HuH-7 (cell line): ENCODE data around the gene CACNA2D3.

Experiments used
- DNase-seq: peaks from one replicate; pipeline ENCODE4 v3.0.0; 2011; ENCODE audit warnings: low spot score

Gene CACNA2D3

DNA sequence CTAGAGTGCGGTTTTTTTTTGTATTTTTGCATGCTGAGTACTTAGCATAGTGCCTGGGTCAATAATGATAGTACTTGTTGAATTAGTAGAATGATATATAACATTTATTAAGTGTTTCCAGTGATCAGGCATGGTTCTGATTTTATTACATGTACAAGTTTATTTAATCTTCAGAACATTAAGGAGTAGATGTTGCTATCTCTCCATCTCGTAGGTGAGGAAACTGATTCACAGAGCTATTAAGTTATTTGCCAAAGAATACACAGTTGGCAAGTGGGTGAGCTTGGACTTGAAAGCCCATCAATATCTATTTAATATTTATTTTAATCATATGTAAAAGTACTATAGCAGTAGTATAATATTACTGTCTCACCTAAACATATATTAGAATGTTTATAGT is 219.5 kb downstream of the CACNA2D3 start:
- no peak for DNase-seq

DNA sequence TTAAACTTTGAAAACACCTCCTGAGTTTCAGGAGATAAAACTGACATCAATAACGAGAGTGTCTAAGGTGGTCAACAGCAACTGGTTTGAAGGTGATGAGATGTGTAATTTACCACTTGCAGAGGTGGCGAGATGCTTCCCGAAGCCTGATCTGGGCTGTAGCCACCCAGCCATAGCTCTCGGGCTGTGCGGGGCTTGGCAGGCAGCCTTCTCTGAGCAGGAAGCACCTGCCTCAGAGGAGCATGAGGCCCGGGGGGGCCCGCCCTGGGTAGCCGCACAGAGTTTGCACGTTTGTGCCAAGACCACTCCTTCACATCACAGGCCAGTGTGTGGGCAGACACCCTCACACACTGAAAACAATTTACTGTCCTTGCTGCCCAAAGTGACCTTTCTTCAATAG is 220.3 kb downstream of the CACNA2D3 start:
- no peak for DNase-seq

DNA sequence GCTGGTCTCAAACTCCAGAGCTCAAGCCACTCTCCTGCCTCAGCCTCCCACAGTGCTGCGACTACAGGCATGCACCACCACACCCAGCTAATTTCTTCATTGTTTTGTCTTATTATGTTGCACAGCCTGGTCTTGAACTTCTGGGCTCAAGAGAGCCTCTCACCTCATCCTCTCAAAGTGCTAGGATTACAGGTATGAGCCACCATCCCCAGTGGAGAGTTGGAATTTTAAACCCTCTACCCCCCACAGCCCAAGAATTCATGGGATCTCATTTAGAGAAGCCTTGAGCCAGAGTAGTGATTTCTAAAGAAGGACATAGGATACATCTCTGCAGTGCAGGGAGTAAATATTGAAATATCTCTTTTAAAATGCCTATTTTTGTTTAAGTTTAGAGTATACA is 221.1 kb downstream of the CACNA2D3 start:
- no peak for DNase-seq

DNA sequence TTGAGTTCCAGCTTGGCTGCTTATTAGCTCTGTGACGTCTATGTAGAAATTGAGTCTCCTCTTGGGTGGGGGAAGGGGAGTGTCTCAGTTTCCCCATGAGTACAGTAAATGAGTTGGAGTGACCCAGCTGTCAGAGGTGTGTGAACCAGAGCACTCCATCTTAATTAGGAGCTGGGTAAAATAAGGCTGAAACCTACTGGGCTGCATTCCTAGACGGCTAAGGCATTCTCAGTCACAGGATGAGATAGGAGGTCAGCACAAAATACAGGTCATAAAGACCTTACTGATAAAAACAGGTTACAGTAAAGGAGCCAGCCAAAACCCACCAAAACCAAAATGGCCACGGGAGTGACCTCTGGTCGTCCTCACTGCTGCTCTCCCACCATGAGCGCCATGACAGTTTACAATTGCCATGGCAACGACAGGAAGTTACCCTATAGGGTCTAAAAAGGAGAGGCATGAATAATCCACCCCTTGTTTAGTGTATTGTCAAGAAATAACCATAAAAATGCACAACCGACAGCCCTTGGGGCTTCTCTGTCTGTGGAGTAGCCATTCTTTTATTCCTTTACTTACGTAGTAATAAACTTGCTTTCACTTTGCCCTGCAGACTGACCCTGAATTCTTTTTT is 222.4 kb downstream of the CACNA2D3 start:
- DNase-seq, result no peak

DNA sequence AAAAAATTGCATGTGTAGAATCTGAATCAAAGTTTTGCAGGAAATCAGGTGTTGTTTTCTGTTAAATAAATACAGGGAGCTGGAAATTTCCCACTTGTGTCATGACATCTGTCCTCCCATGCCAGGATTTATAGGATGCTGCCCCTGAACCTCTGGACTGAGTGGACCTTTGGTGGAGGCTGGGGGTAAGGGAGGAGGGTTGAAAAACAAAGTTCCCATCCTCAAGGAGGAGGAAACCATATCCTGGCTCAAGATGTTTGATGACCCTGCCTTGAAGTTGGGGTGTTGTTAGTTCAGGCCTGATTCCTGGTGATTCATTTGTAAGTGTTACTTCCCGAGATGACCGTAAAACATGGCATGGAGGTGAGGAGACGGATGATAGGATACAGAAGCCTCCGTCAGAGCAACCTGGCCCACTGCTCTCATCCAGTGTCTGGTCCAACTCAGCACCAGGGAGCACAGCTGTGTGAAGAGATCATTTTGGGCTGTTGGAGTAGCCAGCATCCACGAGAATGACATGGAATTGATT is 223.6 kb downstream of the CACNA2D3 start:
- no peak for DNase-seq

DNA sequence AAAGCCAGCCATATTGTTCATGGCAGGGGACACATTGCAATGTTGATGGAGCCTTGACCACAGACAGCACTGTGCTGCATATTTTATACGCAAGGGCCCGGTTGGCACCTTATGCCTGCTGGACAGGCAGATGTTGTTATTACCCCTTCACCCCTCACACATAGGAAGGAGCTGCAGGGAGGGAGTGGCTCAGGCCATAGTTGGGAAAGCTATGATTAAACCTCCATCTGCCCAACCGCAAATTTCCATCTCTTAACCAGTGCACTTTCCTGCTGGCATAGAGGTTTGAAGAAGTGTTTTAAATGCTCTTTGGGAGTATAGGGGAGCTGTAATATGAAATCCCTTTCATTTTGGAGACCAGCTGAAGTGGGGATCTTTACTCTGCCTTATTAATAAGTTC is 224.7 kb downstream of the CACNA2D3 start:
- no peak for DNase-seq

DNA sequence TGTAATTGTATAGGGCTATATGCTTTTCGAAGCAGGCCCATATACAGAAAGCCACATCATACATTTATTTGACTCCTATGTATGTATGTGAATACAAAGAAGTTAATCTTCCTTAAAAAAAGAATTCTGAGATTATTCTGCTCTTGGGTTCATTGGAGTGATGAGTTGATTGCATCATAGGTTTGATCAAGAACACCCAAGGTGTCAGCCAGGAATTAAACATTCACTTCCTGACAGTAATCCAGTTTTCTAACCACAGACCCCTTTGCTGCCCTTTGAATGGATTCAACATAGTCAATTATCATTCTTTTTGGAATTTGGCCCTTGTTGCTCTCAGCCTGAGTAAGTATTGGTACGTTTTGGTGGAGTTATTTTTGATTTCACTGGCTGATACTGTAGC is 225.6 kb downstream of the CACNA2D3 start:
- no peak for DNase-seq

DNA sequence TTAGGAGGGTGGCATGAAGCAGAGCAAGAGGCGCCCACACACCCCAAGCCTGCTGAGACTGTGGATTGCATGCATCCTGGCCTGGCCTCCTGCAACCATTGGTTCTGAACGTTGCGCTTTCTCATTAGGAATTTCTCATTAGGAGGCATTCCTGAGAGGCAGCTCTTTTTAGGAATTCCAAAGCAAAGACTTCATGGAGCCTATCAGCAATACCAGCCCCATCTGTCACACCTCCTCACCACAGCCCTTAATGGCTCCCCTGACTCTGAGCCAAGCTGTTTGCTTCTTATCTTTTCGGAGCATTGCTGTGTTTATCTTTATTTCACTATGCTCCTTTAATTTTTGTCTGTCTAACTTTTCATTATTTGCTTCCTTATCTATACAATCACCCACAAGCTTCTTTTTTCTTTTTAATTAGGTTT is 226.9 kb downstream of the CACNA2D3 start:
- DNase-seq, result no peak

DNA sequence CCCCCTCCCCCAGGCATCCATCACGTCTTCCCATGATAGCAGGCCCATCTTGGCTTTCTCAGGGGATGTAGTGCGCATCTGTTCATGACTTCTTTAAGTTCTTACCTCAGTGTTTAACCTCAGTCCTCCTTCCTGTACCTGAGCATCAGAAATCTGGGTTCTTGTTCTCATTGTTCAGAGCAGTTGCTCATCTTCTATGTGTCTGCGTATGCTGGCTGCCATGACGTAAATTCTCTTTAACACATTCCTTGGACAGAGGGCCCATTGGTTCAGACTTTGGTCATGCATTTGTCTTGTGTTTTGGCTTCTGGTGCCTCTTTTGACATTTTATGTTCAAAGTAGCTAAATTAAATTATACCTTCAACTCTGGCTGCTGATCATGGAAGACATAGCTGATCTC is 227.3 kb downstream of the CACNA2D3 start:
- DNase-seq, result no peak

DNA sequence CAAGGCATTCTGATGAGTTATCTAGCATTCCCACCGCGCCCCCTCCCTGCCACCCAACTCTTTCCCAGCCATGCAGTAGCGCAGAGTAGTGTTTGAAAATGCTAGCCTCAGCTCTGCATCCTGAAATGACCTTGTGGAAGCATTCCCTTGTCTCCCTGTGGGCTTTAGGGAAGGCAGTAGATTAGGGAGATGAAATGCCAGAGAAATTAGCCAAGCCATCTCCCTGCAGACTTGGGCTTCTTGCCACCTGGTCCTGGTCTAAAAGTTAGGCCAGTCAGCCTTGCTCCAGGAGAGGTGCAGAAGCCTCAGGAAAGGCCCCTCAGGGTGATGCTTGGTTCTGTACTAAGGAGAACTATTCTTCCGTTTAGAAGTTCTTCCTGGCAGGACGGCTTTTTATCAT is 231.2 kb downstream of the CACNA2D3 start:
- DNase-seq, result no peak

DNA sequence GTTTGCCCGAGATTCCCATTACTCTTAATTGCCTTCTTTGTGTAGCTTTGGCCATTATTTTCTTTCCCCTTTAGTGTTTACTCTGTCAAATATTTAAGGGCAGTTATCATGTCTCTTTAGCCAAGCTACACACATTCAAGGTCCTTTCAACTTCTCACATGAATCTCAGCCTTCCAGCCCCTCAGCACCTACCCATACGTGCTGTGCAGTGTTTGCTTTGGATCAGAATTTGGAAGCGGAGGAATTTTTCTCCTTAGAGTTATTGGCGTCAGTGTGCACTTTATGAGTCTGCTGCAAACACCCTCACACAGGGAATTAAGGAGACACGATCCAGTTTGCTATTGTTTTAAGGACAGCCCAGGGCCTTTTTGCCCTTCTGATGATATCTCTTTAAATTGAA is 231.6 kb downstream of the CACNA2D3 start:
- DNase-seq, result no peak

DNA sequence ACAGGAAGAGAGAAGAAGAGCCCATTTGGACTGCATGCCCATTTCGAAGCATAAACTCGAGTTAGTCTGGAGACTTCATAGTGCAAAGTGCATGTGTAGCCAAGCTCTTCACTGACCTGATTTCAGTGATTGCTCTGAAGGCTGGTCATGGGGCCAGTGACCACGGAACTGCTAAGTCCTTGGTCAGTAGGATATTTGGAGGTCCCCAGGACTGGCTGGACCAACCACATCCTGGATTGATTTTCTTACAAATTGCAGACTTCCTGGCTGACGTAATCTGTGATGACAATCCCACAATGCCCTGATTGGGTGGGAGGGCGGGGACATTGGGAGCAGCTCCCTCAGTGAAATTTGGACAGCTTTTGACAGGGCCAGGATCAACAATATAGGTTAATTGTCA is 233.4 kb downstream of the CACNA2D3 start:
- no peak for DNase-seq

DNA sequence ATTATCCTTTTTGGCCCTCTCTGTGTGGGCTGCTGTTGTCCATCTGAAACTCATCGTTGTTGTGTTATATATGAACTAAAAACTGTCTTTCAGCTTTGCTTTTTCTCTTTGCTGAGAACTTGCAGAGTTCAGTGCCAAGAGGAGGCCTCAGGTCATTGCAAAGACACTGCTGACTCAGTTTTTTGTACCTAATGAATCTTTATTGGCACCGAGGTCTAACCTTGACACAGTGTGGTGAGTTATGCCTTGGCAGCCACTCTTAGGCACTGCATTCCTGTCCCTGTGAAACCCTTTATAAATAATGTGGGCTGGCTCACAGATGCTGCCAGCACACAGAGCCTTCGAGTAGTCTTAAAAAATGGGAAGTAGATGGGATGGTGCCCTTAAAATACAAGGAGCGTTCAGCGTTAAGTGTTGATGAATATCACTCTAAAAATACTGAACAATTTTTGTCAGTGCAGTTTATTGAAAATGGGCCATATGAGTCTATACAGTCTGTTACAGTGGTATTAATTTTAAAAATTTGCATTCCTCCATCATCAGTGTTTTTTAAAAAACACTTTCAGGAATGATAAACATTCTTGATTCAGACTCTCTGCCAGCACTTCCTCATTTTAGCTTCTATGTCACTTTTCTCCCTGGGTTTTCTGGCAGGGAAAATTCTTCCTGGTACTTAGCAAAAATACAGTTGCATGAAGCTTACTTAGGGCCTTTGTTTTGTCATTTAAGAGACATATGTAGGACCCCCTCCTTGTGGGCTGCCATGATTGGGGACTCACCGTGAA is 234.1 kb downstream of the CACNA2D3 start:
- no peak for DNase-seq

DNA sequence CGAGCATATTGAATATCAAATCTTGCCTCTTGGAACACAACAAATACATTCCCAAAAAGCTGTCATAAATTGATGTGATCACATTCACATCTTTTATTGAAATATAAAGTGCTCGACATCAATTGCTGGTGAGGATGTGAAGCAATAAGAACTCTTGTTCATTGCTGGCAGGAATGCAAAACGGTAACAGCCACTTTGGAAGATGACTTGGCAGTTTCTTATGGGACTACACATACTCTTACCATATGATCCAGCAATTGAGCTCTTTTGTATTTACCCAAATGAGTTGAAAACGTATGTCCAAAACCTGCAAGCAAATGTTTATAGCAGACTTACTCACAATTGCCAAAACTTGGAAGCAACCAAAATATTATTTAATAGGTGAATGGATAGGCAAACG is 234.9 kb downstream of the CACNA2D3 start:
- DNase-seq, result no peak

DNA sequence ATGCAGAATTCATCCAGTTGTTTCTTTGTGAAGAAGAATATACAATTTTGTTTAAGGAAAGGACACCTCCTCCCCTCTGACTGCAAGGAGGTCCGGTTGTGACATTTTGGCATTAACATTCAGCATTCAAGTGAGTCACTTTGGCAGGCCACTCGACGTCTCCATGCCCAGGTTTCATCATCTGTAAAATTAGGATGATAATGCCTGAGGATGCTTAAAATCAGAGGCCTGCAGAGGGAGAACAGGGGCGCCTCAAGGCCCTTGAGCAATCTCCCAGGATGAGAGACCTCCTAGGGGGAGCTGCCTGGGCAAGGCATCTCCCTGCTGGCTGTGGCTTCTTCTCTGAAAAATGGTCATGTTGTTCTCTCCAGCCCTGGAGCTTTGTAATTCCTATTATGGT is 236.0 kb downstream of the CACNA2D3 start:
- no peak for DNase-seq

DNA sequence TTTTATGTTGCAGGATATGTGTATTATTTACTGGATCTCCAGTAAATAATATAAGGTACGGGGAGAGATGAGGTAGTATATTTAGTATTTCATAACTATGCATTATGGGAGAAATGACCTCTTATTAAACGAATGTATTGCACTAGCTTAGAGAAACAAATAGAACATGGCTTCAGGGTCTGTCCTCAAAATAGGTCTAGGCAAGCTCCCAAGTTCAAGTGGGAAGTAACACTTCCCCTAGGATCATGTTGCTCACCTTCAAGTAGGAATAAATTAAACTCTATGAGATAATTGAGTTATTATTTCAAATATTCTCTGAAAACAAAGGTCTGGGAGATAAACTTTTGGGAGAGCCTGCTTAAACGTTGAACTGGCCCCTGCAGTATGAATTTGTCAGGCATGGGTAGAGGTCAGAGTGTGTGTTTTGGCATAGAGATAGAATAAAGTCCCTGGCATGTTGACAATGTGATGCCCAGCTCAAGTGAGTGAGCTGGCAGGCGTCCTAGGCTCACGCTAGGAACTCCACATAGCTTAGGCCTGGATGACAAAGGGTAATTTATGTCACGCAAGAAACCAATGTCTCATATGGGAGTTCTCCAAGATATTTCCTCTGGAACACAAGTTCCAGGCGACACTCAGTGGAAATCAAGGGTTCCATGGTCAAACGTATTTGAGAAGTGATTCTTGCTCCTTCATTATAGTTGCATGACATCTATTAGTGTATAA is 236.8 kb downstream of the CACNA2D3 start:
- DNase-seq, result no peak

DNA sequence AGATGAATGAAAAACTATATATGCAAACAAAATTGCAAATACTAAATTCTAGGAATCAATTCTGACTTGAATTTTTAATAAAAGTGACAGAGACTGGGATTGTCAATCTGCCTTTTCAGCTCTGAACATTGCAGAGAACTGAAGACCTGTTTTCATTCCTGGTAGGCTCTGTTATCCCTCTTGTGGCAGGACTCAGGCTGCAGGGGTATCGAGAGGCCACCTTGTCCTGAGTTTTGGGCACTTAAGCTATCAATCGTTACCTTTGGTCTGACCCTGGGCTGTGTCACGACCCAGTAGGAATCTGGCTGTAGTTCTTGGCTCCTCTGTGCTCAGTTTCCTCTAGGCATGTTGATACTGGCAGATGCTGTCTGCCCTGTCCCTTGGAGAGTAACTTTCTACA is 238.0 kb downstream of the CACNA2D3 start:
- no peak for DNase-seq

DNA sequence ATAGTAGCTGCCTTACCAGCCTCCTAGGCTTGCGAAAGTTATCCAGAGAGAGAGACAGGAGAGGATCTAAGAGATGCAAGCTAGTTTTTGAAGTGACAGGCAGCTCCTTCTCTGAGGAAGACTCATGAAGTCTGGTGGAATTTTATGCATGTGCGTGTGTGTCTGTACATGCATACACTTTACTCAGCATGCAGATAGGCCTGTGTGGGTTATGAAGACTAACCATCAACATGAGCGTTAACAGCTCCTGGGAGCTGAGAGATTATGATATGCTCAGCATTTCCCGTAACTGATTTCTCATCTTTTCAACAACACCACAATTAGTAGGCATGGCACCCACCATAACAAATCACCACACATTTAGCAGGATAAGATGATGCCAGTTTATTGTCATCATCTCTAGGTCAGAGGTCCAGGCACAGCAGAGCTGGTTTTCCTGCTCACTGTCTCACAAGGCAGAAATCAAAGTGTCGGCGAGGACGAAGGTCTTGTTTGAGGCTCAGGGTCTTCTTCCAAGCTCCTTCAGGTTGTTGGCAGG is 239.5 kb downstream of the CACNA2D3 start:
- no peak for DNase-seq

DNA sequence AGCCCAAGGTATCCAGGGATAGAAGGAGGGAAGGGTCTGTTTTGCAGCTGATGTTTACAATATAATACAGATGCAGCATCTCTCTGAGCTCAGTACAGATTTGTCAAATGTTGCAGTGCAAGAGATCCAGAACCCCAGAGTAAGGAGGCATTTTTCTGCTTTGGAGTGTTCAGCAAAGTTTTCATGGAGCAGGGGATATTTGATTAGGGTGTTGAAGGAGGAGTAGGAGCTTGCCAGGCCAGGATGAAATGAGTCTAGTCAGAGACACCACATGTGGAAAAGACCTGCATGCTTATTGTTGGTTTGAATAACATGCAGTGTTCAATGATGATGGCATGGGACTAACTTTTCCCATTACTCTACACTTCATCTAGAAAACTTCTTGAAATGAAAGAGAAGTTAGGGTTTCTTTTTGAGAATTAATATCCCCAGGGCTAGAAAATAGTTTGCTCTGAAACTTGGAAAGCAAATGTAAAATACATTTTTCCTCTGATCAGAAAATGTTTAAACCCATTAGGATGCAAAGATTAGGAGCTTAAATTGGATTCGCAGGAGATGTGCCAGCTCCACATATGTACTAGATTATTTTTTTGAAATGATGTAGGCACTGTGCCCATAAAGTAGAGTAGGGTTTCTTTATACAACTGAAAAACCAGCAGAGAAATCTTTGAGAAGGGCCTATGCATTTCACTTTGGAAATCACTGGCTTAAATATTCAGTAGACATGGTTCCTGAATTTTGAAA is 243.8 kb downstream of the CACNA2D3 start:
- DNase-seq, result no peak

DNA sequence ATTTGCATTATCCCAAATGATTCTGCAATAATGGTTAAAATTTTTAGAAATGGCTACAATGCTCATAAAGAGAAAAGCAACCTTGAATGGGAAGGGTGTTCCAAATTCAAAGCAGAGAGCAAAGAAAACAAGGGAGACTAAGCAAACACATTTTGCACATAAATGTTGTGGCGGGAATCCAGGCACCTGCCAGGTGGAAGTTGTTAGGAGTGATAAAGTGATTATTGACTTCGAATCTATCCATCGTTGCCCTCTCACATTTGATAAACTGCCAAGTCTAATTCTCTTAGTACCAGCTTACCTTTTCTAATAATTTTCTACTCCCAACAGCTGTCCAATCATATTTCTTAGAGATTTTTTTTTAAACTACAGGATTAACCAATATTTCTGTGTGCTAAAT is 244.5 kb downstream of the CACNA2D3 start:
- no peak for DNase-seq

DNA sequence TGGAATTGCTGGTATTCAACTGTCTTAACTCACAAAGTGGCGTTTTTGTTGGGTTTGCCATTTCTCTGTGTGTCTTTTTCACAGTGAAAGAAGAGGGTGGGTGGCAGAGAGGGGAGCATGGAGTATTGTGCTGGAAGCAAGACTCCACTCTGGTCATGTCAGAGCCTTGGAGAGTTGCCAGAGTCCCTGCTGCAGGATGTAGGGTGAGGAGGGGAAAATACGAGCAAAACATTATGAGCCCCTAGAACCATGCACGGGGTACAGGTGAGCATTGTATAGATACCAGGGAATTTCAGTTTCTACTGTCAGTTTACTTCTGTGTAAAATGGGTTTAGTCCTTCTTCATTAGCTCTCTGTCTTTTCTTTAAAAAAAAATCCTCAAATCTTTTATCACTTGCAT is 249.9 kb downstream of the CACNA2D3 start:
- DNase-seq, result no peak
